Stimulated activated CD4-positive, alpha-beta T cell treated with anti-CD3 and anti-CD28 coated beads, TNF-alpha, amount 100 ng/mL, for 48 hours (primary cell): ENCODE results near the gene CFAP97D2.
"Not testable (repeated sequence)": the region's sequence is repeated elsewhere in the genome, so short reads cannot be mapped to it uniquely, and the experiment has no call there.

Experiments
- DNase-seq, 3 donors: peaks; one replicate each; pipeline ENCODE4 v3.0.0-alpha.2; 2020; ENCODE audit warnings: low read depth in 3 of 3

Gene CFAP97D2

DNA sequence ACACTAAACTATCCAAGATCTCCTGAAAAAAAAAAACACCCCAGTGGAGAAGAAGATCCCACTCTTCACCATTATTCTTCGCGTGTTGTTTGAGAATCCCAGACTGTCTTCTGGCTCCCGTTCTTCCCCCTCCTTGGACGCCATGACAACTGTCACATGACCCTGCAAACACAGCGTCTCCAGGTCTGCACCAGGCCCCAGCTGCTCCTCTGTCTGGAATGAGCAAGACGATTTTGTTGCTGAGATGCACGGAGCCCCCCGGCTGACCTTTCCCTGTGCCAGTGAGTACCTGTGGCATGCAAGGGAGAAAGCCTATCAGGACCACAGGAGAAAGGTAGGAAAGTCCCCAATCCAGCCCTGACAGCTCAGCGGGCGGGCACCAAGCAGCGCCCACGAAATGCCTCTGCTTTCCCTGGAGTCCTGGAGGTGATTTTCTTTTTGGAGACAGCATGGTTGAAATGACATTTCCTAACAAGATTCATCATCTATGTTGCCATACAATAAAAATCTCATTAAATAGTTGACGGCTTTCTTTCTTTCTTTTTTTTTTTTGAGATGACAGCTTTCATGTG lies at the start of gene CFAP97D2:
Gene CFAP97D2, plus strand, starts transcription at position 171 of the 572 bp plus-strand sequence. Its CDS starts 74 bp downstream, at position 245.
- no peak for DNase-seq

DNA sequence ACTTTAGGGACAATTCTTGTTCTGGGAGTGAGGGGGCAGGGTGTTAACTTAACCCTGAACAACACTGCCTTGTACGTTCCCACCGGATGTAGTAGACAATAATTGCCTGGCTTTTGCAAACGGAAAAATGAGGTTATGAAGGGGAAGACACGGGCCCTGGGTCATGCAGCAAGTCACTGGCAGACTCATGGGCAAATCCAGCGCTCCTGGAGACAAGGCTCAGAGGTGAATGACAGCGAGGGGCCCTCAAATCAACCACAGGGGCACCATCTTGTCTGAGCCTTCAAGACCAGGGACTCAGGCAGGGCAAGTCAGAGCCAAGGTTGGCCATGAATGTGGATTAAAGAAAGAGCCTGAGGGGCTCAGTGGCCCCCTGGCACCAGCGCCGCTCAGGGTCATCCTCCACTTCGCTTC lies 49.4 kb upstream of the CFAP97D2 start:
- no peak for DNase-seq

DNA sequence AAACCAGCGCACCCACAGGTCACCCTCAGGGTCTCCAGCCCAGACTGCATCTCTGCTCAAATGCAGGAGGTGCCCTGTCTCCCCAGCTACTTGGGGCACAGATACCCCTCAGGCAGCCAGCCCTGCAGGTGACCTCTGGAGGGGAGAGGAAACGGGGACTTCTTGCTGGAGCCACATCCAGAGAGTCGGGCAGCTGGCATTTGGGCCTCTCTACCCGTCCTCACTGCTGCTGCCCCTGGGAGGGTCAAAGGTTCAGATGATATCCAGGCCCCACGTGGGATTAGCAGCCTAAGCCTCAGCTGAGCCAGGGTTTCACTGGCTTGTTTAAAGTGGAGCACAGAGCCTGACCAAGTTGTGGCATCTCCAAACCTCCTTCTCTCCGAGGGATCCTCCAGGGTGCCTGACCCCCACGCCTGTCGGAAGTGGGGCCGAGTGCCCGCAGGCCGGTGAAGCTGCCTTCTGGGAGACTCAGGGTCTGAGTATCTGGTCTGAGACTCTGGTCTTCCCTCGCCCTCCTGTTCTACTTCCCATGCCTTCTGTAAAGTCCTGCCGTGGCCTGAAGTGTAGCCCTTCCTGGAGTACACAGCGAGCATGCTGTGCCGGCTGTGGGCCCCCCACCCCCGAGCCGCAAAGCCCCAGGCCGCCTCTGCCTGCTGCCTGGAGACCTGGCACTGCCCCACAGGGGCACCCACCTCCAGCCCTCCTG lies 48.8 kb upstream of the CFAP97D2 start:
- DNase-seq: no peak

DNA sequence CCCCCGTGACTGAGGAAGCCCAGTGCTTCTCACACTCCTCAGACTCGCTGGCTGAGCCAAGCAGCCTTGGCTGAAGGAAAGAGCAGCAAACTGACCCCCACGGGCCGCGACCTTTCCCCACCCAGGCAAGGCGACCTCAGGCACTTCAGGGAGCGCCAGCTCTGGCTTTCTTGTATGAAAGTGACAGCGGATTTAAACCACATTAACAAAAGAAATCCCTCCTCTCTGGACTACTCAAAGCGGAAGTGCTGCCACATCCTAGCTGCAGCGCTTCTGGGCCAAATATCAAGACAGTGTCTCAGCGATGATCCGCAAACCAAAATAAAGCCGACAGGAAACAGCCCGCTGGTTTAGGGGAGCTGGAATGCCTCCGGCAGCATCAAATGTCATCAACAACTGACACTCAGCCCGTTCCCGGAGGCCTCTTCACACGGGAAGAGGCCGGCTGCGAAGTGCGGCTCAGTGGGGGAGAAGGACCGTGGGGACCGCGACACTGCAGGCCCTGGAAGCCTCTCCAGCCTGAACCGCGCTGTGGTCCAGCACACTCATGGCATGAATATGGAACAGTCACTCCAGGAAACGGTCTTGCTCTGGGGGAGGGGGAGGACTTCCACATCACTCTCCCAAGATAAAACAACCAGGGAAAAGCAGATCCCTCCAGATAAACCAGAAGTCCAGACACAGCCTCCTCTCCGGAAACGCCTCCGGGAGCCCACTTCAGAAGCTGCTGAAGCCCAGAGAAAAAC lies 48.0 kb upstream of the CFAP97D2 start:
- DNase-seq: peak in 1 of 3 donors; percentile 38

DNA sequence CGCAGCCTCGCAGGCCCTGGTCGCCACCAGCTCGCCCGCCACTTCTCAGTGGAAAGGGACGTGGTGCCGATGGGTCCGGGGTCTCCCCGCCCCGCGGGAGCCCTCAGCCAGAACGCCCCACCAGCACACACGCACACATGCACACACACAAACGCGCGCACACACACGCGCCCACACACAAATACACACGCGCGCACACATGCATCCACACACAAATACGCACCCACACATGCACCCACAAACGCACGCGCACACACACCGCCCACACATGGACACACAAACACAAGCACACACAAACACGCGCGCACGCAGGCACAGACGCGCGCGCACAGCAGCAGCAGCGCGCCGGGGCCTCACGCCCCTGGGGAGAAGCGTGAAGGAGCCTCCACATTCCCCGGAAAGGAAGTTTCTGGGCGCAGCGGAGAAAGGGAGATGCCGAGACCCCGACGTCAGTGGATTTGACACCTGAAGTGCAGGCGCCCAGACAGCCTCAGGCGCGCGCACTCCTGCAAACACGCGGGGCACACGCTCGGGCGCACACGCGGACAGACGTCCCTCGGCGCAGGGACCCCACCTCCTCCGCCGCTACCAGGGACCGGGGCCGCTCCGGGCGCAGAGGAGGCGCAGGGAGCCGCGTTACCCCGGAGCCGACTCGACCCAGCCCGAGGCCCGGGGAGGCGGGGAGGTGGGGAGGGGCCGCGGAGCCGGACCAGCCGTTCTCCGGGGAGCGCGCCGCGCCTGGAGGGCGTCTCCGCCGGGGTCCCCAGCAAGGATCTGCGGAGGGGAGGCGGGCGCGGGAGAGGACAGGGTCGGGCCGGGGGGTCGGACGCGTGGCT lies 47.3 kb upstream of the CFAP97D2 start:
- DNase-seq: no peak

DNA sequence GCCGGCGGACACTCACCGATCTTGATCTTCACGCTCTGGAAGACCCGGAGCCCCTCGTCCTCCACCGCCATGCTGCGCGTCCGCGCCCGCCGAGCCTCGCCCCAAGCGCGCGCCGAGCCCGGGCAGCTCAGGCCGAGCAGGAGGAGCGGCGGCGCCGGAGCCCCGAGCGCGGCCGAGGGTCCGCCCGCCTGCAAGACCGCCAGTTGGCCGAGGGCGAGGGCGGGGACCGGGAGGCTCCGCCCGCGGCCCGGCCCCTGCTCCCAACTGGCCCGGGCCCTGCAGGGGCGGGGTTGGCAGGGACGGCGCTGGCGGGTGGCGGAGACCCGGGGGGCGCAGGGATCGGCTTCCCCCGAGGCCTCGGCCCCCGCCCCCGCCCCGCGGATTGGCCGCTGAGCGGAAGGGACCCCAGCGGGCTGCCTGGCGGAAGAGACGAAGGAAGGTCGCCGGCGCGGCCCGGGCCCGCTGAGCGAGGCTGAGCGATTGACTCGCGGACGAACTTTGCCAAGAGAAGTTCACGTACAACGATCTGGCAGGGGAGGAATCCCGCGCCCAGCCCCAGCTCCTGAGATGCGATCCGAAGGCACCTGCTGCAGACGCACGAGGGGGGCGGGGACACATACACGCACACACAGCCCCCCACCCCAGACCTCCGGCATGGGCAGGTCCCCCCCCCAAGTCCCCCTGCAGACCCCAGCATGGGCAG lies 46.5 kb upstream of the CFAP97D2 start, which contains the start of gene RASA3:
Gene RASA3, minus strand, starts transcription at position 205 of the 703 bp plus-strand sequence. Its CDS starts 134 bp downstream, at position 71.
- DNase-seq: peak in 1 of 3 donors; percentile 57

DNA sequence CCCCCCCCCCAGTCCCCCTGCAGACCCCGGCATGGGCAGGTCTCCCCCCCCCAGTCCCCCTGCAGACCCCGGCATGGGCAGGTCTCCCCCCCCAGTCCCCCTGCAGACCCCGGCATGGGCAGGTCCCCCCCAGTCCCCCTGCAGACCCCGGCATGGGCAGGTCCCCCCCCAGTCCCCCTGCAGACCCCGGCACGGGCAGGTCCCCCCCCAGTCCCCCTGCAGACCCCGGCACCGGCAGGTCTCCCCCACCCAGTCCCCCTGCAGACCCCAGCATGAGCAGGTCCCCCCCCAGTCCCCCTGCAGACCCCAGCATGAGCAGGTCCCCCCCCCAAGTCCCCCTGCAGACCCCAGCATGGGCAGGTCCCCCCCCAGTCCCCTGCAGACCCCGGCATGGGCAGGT lies 45.9 kb upstream of the CFAP97D2 start:
- DNase-seq: not testable (repeated sequence)

DNA sequence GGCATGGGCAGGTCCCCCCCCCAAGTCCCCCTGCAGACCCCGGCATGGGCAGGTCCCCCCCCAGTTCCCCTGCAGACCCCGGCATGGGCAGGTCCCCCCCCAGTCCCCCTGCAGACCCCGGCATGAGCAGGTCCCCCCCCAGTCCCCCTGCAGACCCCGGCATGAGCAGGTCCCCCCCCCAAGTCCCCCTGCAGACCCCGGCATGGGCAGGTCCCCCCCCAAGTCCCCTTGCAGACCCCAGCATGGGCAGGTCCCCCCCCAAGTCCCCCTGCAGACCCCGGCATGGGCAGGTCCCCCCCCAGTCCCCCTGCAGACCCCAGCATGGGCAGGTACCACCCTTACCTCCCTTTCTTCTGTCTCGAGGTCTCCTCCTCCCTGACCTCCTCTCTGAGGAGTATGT lies 45.5 kb upstream of the CFAP97D2 start:
- not testable (repeated sequence) for DNase-seq

DNA sequence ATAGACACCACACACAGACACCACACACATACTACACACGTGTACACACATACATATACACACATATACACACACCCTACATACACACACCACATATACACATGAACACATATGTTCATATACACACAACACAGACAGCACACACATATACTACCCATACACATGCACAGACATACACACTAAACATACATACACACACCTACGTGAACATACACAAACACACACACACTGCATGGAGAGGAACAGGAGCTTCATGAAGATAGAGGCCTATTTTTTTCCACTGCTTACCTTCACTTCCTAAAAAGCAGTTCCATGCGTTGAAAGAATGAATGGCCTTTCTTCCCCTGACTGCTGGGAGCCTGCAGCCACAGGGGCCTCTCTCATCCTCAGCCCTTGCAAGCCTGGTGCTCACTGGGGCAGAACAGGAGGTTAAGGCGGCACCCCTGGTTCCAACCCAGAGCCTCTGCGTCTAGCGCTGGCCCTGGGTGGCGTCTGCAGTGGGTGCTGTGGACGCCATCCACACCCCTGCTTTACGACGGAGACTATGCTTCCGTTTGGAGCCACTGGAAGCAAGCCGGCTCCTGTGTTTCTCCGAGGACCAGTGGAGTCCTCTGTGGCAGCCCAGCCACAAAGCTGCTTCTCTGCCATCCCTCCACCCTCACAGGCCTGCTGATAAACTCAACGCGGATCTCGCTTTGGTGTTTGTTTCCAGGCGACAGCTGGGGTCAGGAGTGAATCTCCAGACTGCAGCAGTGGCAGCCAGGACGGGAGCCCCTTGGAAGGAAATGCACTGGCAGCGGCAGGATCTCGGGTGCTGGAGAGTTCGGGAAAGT lies 44.7 kb upstream of the CFAP97D2 start:
- no peak for DNase-seq

DNA sequence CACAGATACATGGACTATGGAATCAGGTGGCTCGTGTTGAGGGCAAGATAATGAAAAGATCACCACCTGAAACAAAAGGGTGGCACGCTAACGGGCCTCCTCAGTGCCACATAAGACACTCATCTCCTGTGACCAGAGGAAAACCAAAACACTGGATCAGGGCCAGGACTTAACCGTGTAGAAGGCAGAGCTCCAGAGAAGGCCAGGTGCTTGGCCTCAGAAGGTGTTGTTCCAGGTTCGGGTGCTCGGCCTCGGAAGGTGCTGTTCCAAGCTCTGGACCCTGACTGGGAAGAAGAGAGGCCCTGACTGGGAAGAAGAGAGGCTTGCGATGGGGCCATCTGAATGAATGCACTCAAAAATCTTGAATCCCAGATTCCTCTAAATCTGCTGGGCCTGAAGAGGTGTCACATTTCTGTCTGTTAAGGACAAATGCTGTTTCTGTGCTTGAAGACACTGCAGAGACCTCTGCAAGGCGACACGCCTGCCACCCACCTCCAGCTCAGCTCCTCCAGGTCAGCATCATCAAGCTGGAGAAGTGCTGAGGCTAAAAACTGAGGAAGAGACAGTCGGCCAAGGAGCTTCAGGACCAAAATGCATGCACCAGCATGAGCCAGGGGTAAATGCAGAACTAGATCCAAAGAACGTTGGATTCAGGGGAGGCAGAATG lies 44.0 kb upstream of the CFAP97D2 start:
- no peak for DNase-seq

DNA sequence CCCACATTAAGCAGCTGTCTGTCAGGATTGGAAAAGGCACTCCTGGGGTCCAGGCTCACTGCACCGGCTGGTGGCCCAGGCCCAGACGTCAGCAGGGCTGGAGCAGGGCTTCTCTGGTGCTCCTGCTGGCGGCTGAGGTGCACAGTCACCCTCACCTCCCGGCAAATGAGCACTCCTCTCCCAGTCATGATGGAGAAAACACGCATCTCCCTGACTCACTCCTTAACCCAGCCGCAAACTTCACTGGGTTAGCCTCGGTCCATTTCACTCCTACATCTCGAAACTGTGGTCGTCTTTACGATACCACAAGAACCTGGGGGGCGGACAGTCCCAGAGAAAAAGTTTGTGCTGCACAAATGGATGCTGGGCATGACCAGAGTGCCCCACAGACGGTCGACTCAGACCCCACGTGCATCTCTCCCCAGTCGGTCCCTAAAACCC lies 43.3 kb upstream of the CFAP97D2 start:
- DNase-seq: no peak

DNA sequence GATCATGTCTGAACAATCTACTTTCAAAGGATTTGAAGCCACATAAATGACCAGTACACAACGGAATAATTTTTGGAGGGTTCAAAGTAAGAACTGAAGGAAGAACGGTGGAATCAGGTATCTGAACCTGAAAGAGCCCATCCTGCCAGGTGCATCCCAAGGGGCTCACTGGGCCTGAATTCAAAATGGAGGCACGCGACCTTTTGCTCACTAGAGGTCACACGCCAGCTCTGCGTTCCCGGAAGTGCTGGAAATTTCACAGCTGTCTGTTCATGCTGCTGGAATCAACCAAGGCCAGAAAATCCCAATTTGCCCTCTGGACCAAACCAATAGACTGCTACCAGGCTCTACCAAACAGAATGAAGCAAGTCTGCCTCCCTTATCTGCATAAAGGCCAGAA lies 42.5 kb upstream of the CFAP97D2 start:
- no peak for DNase-seq

DNA sequence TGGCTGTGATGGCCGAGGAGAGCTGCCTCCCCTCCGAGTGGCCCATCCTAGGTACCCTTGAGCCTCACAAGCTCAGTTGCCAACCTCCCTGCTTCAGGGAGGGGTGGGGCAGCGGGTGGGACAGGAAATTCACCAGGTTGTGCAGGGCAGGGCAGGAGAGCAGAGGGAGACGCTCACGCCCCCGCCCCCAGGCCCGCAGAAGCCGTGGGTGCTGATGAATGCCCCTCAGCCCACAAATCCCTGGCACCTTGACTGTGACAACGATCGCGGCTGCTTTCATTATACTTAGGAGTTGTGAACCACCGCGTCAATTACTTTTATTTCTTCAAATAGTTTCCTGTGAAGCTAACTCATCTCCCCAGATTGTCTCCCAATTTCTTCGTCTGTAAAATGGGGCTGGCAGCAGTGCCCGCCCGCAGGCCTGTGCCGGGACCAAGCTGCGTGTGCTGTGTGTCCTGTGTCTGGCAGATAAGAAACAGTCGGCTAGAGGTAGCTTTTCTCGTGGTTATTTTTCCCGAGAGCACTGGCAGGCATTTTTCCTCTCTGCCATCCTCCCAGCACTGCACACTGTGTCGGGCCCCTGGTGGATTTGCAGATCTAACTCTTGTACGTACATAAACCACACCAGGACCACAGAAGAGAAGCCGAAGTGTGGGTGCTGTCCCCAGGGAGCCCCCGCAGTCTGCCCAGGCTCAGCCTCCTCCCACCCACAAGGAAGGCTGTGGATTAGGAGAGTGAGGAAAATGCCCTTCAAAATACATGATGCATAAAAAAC lies 38.7 kb upstream of the CFAP97D2 start:
- no peak for DNase-seq

DNA sequence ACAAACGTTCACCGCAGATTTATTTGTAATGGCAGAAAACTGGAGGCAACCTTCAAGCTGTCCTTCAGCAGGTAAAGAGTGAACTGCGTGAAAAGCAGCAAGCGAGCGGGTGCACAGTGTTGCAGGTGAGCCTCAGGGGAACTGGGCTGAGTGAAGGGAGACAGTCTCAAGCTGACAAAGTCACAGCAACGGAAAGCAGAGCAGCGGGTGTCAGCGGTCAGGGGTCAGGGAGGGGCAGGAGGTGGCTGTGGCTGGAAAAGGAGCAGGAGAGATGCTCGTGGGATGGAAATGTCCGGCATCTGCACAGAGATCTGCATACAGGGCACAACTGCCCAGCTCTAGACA lies 38.2 kb upstream of the CFAP97D2 start:
- no peak for DNase-seq

DNA sequence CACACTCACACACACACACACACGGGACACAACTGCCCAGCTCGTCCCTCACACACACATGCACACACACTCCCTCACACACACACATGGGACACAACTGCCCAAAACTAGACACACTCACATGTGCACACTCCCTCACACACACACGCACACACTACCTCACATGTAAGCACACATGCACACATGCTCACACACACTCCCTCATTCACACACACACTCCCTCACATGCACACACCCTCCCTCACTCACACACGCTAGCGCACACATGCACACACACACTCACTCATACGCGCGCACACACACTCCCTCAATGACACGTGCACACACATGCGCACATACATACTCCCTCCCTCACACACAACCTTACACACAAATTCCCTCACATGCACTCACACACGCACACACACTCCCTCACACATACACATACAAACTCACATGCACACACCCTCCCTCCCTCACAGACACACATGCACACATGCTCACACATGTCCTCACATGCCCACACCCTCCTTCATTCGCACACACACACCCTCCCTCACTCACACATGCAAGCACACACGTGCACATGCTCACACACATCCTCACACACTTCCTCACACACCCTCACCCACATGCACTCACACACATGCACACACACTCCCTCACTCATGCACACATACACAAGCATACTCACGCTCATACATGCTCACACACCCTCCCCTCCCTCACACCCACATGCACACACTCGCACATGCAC lies 37.6 kb upstream of the CFAP97D2 start:
- no peak for DNase-seq

DNA sequence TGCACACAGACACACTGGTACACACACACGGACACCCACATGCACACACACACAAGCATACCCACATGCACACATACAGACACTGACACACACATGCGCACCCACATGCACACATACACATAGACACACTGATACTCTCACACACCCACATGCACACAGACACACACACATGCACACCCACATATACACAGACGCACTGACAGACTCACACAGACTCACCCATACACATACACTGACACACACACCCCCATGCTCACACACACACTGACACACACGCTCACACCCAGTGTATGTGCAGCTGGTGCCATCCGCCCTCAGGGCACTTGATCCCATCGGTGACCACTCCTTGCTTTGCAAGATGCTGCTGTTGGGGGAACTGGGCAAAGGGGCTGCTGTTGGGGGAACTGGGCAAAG lies 36.9 kb upstream of the CFAP97D2 start:
- DNase-seq: no peak

DNA sequence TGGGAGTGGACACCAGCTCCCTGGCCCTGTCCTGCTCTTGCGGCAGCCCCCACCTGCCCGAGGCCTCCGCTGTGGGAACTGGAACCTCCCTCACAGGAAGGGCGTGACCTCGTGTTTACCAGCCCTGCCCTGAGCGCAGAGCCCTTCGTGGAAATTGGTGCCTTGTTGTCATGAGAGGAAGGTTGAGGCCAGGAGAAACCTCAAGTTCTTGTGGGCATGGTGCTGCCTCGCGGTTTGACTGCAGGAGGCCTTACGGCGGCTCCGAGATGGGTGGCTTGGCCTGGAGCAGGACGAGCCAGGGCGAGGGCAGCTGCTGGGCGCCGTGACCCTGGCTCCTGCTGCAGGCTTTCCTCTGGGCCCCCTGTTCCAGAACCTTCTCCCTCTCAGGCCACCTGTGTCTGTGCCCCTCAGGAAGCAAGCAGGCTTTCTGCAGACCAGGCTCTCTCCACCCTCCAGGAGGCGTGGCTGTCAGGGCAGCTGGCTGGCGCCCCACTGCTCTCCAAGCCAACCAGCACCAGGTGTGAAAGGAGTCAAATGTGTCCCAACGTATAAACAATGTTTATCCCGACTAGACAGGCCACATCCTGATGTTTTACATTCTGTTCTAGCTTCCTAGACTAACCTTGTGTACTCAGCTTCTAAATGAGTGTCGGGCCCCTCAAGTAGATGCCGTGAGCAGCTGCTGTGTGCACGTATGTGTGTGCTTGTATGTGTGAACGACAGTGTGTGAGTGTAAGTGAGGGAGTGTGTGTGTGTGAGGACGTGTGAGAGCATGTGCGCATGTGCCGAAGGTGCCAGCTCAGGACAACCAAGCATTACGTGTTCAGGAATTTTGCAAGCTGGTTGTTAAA lies 36.2 kb upstream of the CFAP97D2 start:
- no peak for DNase-seq
